GM12878 (cell line): ENCODE measurements around the gene MYBL2. TPM values are rescaled to one million over a fixed set of nuclear protein-coding genes. Genes with fewer than 3 reads are reported as not detected.

Experiments
- ATAC-seq: fragments of 200-7000 bp; cut with Tn5 transposase; 3 replicates; pipeline ENCODE4 v1.9.1; 2020; ENCODE audit warnings: mild to moderate bottlenecking, moderate library complexity
- BruUV-seq: library from RNA; stranded (reverse); fragments of 400-500 nt; replicated peaks from 2 replicates; lab custom pipeline; 2021; lab: Mats Ljungman, UMichigan
- CTCF ChIA-PET: fragments of 300-600 bp; sonication (Branson Sonifier 250); formaldehyde crosslinking; extraction: SDS; loops from one replicate; lab custom pipeline; 2021; ENCODE audit warnings: inconsistent platforms; lab: Yijun Ruan, JAX
- POLR2A ChIA-PET: fragments of 350-600 bp; formaldehyde crosslinking; extraction: SDS; loops from one replicate; lab custom pipeline; 2021; ENCODE audit warnings: inconsistent platforms; lab: Charles Lee
- RAD21 ChIA-PET: fragments of 300-600 bp; sonication (Branson Sonifier 250); formaldehyde crosslinking; loops from one replicate; lab custom pipeline; 2023; ENCODE audit warnings: antibody characterized with exemption; ENCODE audit not compliant: unreplicated experiment; lab: Charles Lee
- SMC1A ChIA-PET: fragments of 300-600 bp; sonication (Branson Sonifier 250); formaldehyde crosslinking; loops from one replicate; lab custom pipeline; 2023; ENCODE audit not compliant: unreplicated experiment, uncharacterized antibody; lab: Charles Lee
- DNase-seq: peaks from one replicate; pipeline ENCODE4 v3.0.0-alpha.2; 2011; ENCODE audit warnings: low read depth, low spot score
- FAIRE-seq: peaks from 3 replicates; lab custom pipeline; 2011; peaks lifted over from hg19 to GRCh38; lab: Jason Lieb, UNC
- H2AFZ ChIP-seq: 2 replicates; pipeline ENCODE4 v1.6.0; 2011; ENCODE audit warnings: low read depth, low read length, control low read depth; ENCODE audit not compliant: control insufficient read depth
- H3K27ac ChIP-seq: 2 replicates; pipeline ENCODE4 v1.5.1; 2011; ENCODE audit warnings: control low read depth; ENCODE audit not compliant: control insufficient read depth, insufficient read depth
- H3K27me3 ChIP-seq, 2 experiments: replicated peaks in 1 of 2; 2 replicates each; pipeline versions ENCODE4 v1.6.0 to v1.6.1; 2011; ENCODE audit warnings: low read length in 1 of 2; ENCODE audit not compliant: control insufficient read depth in 2 of 2, insufficient read depth in 2 of 2
- H3K36me3 ChIP-seq, 2 experiments: 2 replicates each; pipeline ENCODE4 v1.5.1; 2011; ENCODE audit warnings: low read length in 1 of 2; ENCODE audit not compliant: control insufficient read depth in 2 of 2, insufficient read depth in 2 of 2
- H3K4me1 ChIP-seq: 2 replicates; pipeline ENCODE4 v1.6.1; 2011; ENCODE audit warnings: mild to moderate bottlenecking, low read length, moderate library complexity, mixed read lengths; ENCODE audit not compliant: control insufficient read depth, insufficient read depth
- H3K4me2 ChIP-seq: 2 replicates; pipeline ENCODE4 v1.6.0; 2011; ENCODE audit warnings: control low read depth; ENCODE audit not compliant: control insufficient read depth, insufficient read depth
- H3K4me3 ChIP-seq: fragments of 200-600 bp; sonication (generic); 2 replicates; pipeline ENCODE4 v1.5.1; 2016
- H3K79me2 ChIP-seq: 2 replicates; pipeline ENCODE4 v1.6.0; 2011; ENCODE audit warnings: low read length; ENCODE audit not compliant: control insufficient read depth, insufficient read depth
- H3K9ac ChIP-seq: 2 replicates; pipeline ENCODE4 v1.8.0; 2011; ENCODE audit warnings: low read length, control low read depth, mixed read lengths; ENCODE audit not compliant: control insufficient read depth, insufficient read depth
- H3K9me3 ChIP-seq: replicated peaks from 3 replicates; pipeline ENCODE4 v1.5.1; 2011; ENCODE audit warnings: mild to moderate bottlenecking, low read length; ENCODE audit not compliant: control insufficient read depth, insufficient read depth
- H4K20me1 ChIP-seq: 2 replicates; pipeline ENCODE4 v1.6.0; 2011; ENCODE audit not compliant: control insufficient read depth, insufficient read depth
- DPF2 ChIP-seq: fragments of 450-650 bp; IDR thresholded peaks from 2 replicates; pipeline ENCODE4 v1.6.1; 2017; ENCODE audit warnings: mild to moderate bottlenecking
- ELK1 ChIP-seq: IDR thresholded peaks from 2 replicates; pipeline ENCODE4 v1.6.1; 2012; ENCODE audit warnings: low read depth, low read length, improper control_type of control experiment
- FOS ChIP-seq: IDR thresholded peaks from 3 replicates; pipeline ENCODE4 v1.6.1; 2011; ENCODE audit warnings: borderline replicate concordance; ENCODE audit not compliant: insufficient read length; ENCODE audit errors: extremely low read depth
- HDGF ChIP-seq: fragments of 450-650 bp; IDR thresholded peaks from 2 replicates; pipeline ENCODE4 v1.6.1; 2016; ENCODE audit warnings: antibody characterized with exemption
- IKZF2 ChIP-seq, 2 experiments: fragments of 450-650 bp; IDR thresholded peaks; 2 replicates each; pipeline ENCODE4 v1.6.1; 2017; ENCODE audit warnings: mild to moderate bottlenecking in 2 of 2, moderate library complexity in 2 of 2
- MTA2 ChIP-seq: fragments of 450-650 bp; IDR thresholded peaks from 2 replicates; pipeline ENCODE4 v1.6.1; 2016; ENCODE audit warnings: low read depth, mild to moderate bottlenecking, moderate library complexity
- NBN ChIP-seq: fragments of 450-650 bp; IDR thresholded peaks from 2 replicates; pipeline ENCODE4 v1.6.1; 2016
- REST ChIP-seq: IDR thresholded peaks from 2 replicates; pipeline ENCODE4 v1.6.1; 2012; ENCODE audit warnings: mild to moderate bottlenecking, low read depth, low read length
- SP1 ChIP-seq: IDR thresholded peaks from one replicate; pipeline ENCODE4 v1.6.1; 2011; ENCODE audit warnings: low read depth, low read length
- SPI1 ChIP-seq: IDR thresholded peaks from 2 replicates; pipeline ENCODE4 v1.6.1; 2011; ENCODE audit warnings: low read depth, mild to moderate bottlenecking, low read length, moderate library complexity, borderline replicate concordance; ENCODE audit not compliant: insufficient read depth
- SUPT20H ChIP-seq: IDR thresholded peaks from 2 replicates; pipeline ENCODE4 v1.6.1; 2011; ENCODE audit warnings: low read depth, mild to moderate bottlenecking, low read length, moderate library complexity, borderline replicate concordance; ENCODE audit not compliant: control insufficient read depth
- ZBED1 ChIP-seq: IDR thresholded peaks from 2 replicates; pipeline ENCODE4 v1.6.1; 2016; ENCODE audit warnings: borderline replicate concordance
- WGBS: methylation state at CpG from one replicate; pipeline ENCODE4 v1.1.6; 2016; ENCODE audit warnings: low lambda C conversion rate; ENCODE audit not compliant: insufficient replicate concordance, insufficient coverage; ENCODE audit errors: missing lambda C conversion rate; 5-methylcytosine and 5-hydroxymethylcytosine counted together
- in situ Hi-C: fragments of 300-500 bp; cut with MboI; formaldehyde crosslinking; loops from 9 replicates; pipeline ENCODE4 v1.14.3; 2018; ENCODE audit warnings: mixed read lengths
- intact Hi-C: fragments of 100-400 bp; cut with micrococcal nuclease; formaldehyde crosslinking; loops from one replicate; pipeline ENCODE4 v1.14.2; 2022; ENCODE audit not compliant: unreplicated experiment
- polyA plus RNA-seq, 11 experiments: library from polyadenylated mRNA; depleted of rRNA in 4 of 11; unstranded in 6 of 11; stranded (reverse) in 5 of 11; fragments of >200 nt; fragmentation: Nextera tagmentation in 4 of 11; fragmentation: Illumina TruSeq in 1 of 11; extraction: Ambion mirVana in 4 of 11; extraction: Trizol in 1 of 11; gene quantifications; 1 replicate in 1 of 11; 2 replicates in 10 of 11; pipeline versions ENCODE4 v1.2.1 to v1.2.3, GENCODE V29; 2011 to 2016; ENCODE audit warnings: inconsistent platforms in 2 of 11, missing spikeins in 2 of 11, low read depth in 1 of 11
- total RNA-seq, 4 experiments: library from RNA; depleted of rRNA in 3 of 4; stranded (reverse); fragments of >200 nt in 3 of 4; fragmentation: Illumina TruSeq in 1 of 4; extraction: Trizol in 1 of 4; gene quantifications; 2 replicates each; pipeline versions ENCODE4 v1.2.1 to v1.2.3, GENCODE V29; 2013 to 2021

The MYBL2 gene
- total and polyA plus RNA-seq, 10 of the 15 experiments (the other 5 are each of a cell fraction or from before 2014, with no cell fraction given), result 4.5 to 213 (median 74.2) TPM

DNA sequence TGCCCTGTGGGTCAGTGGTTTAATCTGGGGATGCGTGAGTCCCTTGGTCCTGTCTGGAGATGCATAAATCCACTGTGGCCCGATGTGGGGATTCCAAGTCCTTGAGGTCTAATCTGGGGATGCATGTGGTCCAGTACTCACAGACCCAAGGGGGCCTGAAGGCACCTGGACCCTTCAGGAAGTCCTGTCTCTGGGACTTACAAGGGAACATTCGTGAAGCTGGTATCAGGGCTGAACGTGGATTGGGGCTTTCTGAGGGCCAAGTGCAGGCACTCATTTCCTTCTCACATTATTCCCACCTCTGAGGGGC, 85.1 kb downstream of the MYBL2 start:
- Histone ChIP-seq H3K27me3 (no peaks in the 10 kb centered on the region), H3K27ac (peak overlapping the region; percentile 99), H2AFZ (no peak overlapping the region), H3K4me2 (peak overlapping the region; percentile 87), H3K4me3 (peak overlapping the region; percentile 43; the same call in 1 of the 2 replicates), H3K36me3 (no peaks in the 10 kb centered on the region), H3K79me2 (no peaks in the 10 kb centered on the region), H3K9ac (peak overlapping the region; percentile 81), H4K20me1 (no peaks in the 10 kb centered on the region), H3K4me1 (peaks cover 34% of the 10 kb centered on the region), H3K9me3 (no peaks in the 10 kb centered on the region; the same call in 2 of the 3 replicates)
- WGBS, result 2% methylated on average over 4 of the region's 4 CpGs
- no peak for FAIRE-seq
- ATAC-seq, result no peak
- ChIA-PET CTCF (interaction anchor here (1.2 to 6.1 kb wide), 15 partner anchors 10 to 325 kb away, joined by 3 to 223 read pairs (median 13); no protein-coding TSS in a partner anchor), SMC1A (interaction anchor here (0.7 to 8.9 kb wide), 29 partner anchors 11 to 338 kb away, joined by 3 to 164 read pairs (median 8); partner anchors contain the start of gene TOX2), POLR2A (interaction anchor here (0.6 to 4.7 kb wide), 7 partner anchors 15 to 242 kb away, joined by 3 to 21 read pairs (median 3); no protein-coding TSS in a partner anchor), RAD21 (interaction anchor here (1.0 to 6.4 kb wide), 28 partner anchors 10 to 339 kb away, joined by 3 to 182 read pairs (median 10); no protein-coding TSS in a partner anchor)
- intact Hi-C loops (loop anchor here (1.0 kb wide), 1 partner anchor 73 kb away; no protein-coding TSS in a partner anchor), in situ Hi-C loops (loop anchor here (5.0 kb wide), 1 partner anchor 330 kb away; no protein-coding TSS in a partner anchor)
- TF ChIP-seq HDGF (no peak), ELK1 (no peak), IKZF2 (IDR thresholded peaks at IDR 0.05) (no peak), SUPT20H (no peak), MTA2 (no peak), SP1 (no peak), NBN (no peak), FOS (no peak), SPI1 (no peak), DPF2 (no peak), REST (no peak), ZBED1 (no peak)
- no TSS peak for BruUV-seq
- DNase-seq, result no peak
